NCI-H2029 treated with DMSO at 0.1 percent for 48 hours (cell line): ENCODE results near the gene DDI2.
"Not testable (repeated sequence)": the region's sequence is repeated elsewhere in the genome, so short reads cannot be mapped to it uniquely, and the experiment has no call there.

Experiments
- DNase-seq: peaks from one replicate; lab custom pipeline; 2025; lab: John Stamatoyannopoulos, UW

Gene DDI2

GRCh38 chr1:15637826-15638225, 20.6 kb downstream of the DDI2 start:
- DNase-seq, result no peak

- no peak for DNase-seq
Measured at GRCh38 chr1:15639262-15639661, 22.0 kb downstream of the DDI2 start.

- DNase-seq, result no peak
Measured at GRCh38 chr1:15639931-15640330, 22.7 kb downstream of the DDI2 start.

GRCh38 chr1:15640667-15641066, 23.4 kb downstream of the DDI2 start:
- DNase-seq, result no peak

- DNase-seq, result no peak
Measured at GRCh38 chr1:15649937-15650336, 32.7 kb downstream of the DDI2 start.

- no peak for DNase-seq
Measured at GRCh38 chr1:15650433-15650832, 33.2 kb downstream of the DDI2 start.

GRCh38 chr1:15652130-15652529, 34.9 kb downstream of the DDI2 start:
- not testable (repeated sequence) for DNase-seq

- DNase-seq, result no peak
Measured at GRCh38 chr1:15654091-15654690, 36.9 kb downstream of the DDI2 start.

- no peak for DNase-seq
Measured at GRCh38 chr1:15656464-15656863, 39.2 kb downstream of the DDI2 start.

GRCh38 chr1:15657021-15657420, 39.8 kb downstream of the DDI2 start:
- DNase-seq, result no peak

GRCh38 chr1:15660151-15660550, 42.9 kb downstream of the DDI2 start:
- no peak for DNase-seq

GRCh38 chr1:15662477-15662876, 45.2 kb downstream of the DDI2 start:
- no peak for DNase-seq

GRCh38 chr1:15663925-15664324, 46.7 kb downstream of the DDI2 start:
- DNase-seq, result no peak

- no peak for DNase-seq
Measured at GRCh38 chr1:15667362-15667761, 50.1 kb downstream of the DDI2 start.

GRCh38 chr1:15668089-15668754, 51.0 kb downstream of the DDI2 start:
- no peak for DNase-seq

GRCh38 chr1:15669074-15669473, 51.8 kb downstream of the DDI2 start:
- no peak for DNase-seq

- no peak for DNase-seq
Measured at GRCh38 chr1:15669864-15670263, 52.6 kb downstream of the DDI2 start.

GRCh38 chr1:15671430-15671829, 54.2 kb downstream of the DDI2 start:
- DNase-seq, result no peak

- no peak for DNase-seq
Measured at GRCh38 chr1:15674386-15675159, 57.3 kb downstream of the DDI2 start.

- DNase-seq, result no peak
Measured at GRCh38 chr1:15676010-15676409, 58.8 kb downstream of the DDI2 start.

GRCh38 chr1:15676688-15677661, 59.7 kb downstream of the DDI2 start:
- no peak for DNase-seq

GRCh38 chr1:15678578-15678977, 61.3 kb downstream of the DDI2 start:
- DNase-seq, result no peak
